ENCODE results near the gene GATD1.
"Not testable (repeated sequence)": the region's sequence is repeated elsewhere in the genome, so short reads cannot be mapped to it uniquely, and the experiment has no call there.

DNA sequence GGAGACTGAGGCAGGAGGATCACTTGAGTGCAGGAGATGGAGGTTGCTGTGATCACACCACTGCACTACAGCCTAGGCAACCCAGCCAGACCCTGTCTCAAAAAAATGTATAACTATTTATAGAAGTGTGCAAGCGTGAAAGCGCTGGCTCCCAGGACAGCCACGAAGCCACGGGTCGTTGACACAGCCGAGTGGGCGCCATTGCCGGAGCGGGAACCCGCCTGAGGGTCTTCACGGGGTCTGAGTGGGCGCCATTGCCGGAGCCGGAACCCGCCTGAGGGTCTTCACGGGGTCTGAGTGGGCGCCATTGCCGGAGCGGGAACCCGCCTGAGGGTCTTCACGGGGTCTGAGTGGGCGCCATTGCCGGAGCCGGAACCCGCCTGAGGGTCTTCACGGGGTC is 42.7 kb downstream of the GATD1 start:
- TF ChIP-seq CTCF, POLR2A (IDR thresholded peaks at IDR 0.05): not testable (repeated sequence)

Measured in esophagus squamous epithelium (tissue), 4 donors.